ENCODE results near the gene CFAP299.

CFAP299 gene

DNA sequence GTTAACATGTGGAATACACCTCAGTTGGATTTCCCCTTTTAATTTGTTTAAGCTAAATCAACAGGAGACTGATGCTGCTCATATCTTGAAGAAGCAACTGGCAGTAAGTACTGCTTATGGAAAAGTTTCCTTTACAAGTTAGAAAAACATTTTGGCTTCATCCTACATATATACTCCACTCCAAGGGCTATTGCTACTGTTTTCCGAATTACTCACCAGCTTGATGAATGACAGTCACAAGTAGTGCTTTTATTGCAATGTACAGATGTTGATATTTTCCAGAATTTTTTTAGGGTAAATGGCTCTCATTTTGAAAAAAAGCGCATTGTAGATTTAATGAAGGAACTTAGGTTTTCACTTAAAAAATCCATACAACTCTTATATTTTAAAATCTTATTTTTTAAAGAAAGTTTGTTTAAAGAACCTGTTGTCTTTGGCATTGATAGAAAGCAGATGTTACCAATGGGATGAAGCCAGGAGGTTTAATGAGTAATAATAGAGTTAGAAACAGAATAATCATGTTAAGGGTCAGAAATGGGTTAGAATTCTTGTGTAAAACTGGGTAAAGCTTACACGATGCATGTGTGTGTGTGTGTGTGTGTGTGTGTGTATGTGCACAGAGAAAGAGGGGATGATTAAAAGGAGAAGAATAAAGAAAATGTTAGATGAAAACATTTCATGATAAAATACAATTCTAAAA, 272.9 kb downstream of the CFAP299 start:
- TF ChIP-seq, protein P1, sequence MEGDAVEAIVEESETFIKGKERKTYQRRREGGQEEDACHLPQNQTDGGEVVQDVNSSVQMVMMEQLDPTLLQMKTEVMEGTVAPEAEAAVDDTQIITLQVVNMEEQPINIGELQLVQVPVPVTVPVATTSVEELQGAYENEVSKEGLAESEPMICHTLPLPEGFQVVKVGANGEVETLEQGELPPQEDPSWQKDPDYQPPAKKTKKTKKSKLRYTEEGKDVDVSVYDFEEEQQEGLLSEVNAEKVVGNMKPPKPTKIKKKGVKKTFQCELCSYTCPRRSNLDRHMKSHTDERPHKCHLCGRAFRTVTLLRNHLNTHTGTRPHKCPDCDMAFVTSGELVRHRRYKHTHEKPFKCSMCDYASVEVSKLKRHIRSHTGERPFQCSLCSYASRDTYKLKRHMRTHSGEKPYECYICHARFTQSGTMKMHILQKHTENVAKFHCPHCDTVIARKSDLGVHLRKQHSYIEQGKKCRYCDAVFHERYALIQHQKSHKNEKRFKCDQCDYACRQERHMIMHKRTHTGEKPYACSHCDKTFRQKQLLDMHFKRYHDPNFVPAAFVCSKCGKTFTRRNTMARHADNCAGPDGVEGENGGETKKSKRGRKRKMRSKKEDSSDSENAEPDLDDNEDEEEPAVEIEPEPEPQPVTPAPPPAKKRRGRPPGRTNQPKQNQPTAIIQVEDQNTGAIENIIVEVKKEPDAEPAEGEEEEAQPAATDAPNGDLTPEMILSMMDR (IDR thresholded peaks at IDR 0.05): no peak
- no peaks in the 10 kb centered on the region for H3K27me3 ChIP-seq
- no peak overlapping the region for H3K4me3 ChIP-seq (ENCODE audit: low read depth in 1 of 2, low read length in 1 of 2)
- no peak overlapping the region for H3K27ac ChIP-seq
- no peaks in the 10 kb centered on the region for H3K9me3 ChIP-seq
- H3K36me3 ChIP-seq: no peaks in the 10 kb centered on the region
- H3K4me1 ChIP-seq (ENCODE audit: control insufficient read depth in 1 of 2, insufficient read depth in 1 of 2, low read depth in 1 of 2, low read length in 1 of 2): no peaks in the 10 kb centered on the region

DNA sequence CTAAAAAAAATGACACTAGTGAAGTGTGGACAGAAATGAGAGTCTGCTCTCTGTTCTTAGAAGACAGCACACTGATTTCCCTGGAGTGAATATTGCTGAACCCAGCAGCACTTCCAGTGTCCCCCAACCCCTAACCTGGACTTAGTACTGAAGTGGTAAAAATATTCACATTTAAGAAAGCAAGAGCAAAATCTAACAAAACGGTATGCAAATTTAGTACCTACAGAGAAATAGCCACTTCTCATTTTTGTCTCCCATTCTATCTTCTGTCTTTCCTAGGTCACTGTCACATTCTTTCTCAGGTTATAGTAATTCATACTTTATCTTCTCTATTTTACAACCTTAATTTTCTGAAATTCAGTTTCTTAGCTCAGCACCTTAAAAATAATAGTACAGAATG, 274.7 kb downstream of the CFAP299 start:
- TF ChIP-seq, protein P1 (IDR thresholded peaks at IDR 0.05): no peak
- Histone ChIP-seq H3K4me1 (ENCODE audit: control insufficient read depth in 1 of 2, insufficient read depth in 1 of 2, low read depth in 1 of 2, low read length in 1 of 2) (no peaks in the 10 kb centered on the region), H3K27me3 (no peaks in the 10 kb centered on the region), H3K9me3 (no peaks in the 10 kb centered on the region), H3K36me3 (no peaks in the 10 kb centered on the region), H3K27ac (no peak overlapping the region), H3K4me3 (ENCODE audit: low read depth in 1 of 2, low read length in 1 of 2) (no peak overlapping the region)

DNA sequence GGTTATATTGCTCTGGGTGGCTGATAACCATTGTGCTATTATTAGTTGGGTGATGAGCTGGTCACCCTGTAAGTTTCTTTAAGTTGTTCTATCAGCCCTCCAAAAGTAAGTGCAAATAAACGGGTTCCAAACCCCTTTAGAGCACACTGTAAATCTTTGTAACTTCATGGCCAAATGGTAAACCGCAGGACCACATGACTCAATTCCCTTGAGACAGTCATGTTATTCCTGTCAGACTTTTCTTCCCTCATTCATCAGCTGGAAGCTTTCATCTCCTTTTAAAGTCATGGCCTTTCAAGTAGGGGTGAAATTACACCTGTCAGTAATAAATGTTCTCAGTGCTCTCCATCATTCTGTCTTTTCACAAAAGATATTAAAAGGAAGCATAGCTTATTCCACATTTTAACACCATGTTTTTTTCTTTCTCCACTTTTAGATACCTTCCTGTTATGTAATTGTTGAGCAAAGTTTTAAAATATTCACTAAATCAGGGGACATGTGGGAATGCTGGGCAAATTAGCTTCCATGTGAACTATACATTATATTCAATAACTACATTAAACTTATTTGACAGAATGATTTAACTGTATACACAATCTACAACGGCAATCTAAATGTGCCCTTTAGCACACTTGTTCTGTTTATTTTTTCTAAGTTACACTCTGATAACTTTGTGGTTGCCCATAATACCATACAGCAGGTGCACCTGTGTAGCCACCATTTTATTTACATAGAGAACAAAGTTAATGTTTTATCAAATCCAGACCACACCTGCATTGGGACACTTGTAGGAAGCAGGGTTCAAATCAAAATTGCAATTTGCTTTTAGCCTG, 275.5 kb downstream of the CFAP299 start:
- Histone ChIP-seq H3K36me3 (no peaks in the 10 kb centered on the region), H3K9me3 (no peaks in the 10 kb centered on the region), H3K4me3 (ENCODE audit: low read depth in 1 of 2, low read length in 1 of 2) (no peak overlapping the region), H3K4me1 (ENCODE audit: control insufficient read depth in 1 of 2, insufficient read depth in 1 of 2, low read depth in 1 of 2, low read length in 1 of 2) (no peaks in the 10 kb centered on the region), H3K27me3 (no peaks in the 10 kb centered on the region), H3K27ac (no peak overlapping the region)
- TF ChIP-seq, protein P1 (IDR thresholded peaks at IDR 0.05): no peak

DNA sequence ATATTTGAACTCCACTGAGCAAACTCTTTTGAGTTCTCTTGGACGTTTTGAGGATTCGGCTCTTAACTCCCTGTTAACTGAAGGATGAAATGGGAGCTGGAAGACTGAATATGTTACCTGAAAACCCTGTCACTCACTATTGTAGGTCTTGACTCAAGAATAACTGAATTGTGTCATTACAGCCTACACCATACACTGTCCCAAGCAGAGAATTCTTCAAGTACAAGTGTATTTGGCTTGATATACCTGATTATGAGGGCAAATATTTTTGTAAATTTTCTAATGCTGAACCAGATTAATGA, 276.1 kb downstream of the CFAP299 start:
- Histone ChIP-seq H3K4me1 (ENCODE audit: control insufficient read depth in 1 of 2, insufficient read depth in 1 of 2, low read depth in 1 of 2, low read length in 1 of 2) (no peaks in the 10 kb centered on the region), H3K4me3 (ENCODE audit: low read depth in 1 of 2, low read length in 1 of 2) (no peak overlapping the region), H3K27me3 (no peaks in the 10 kb centered on the region), H3K9me3 (no peaks in the 10 kb centered on the region), H3K36me3 (no peaks in the 10 kb centered on the region), H3K27ac (no peak overlapping the region)
- TF ChIP-seq, protein P1 (IDR thresholded peaks at IDR 0.05): no peak

DNA sequence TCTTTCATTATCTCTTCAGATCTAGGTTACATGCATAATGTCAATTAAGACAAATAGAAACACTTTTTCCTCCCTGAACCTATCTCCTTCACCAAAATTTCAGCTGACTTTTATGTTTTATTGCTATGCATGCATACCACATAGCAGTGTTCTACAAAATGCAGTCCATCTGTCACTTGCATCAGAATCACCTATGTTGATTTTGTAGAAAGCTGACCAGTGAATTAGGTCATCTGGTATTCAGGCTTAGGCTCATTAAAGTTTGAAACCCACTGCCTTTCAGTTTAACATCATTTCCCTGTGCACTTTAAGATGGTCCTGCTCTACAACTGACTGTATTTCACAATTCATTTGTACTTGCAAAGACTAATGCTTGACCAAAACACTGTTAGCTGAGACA, 277.9 kb downstream of the CFAP299 start:
- Histone ChIP-seq H3K27me3 (no peaks in the 10 kb centered on the region), H3K9me3 (no peaks in the 10 kb centered on the region), H3K4me1 (ENCODE audit: control insufficient read depth in 1 of 2, insufficient read depth in 1 of 2, low read depth in 1 of 2, low read length in 1 of 2) (no peaks in the 10 kb centered on the region), H3K4me3 (ENCODE audit: low read depth in 1 of 2, low read length in 1 of 2) (no peak overlapping the region), H3K27ac (no peak overlapping the region), H3K36me3 (no peaks in the 10 kb centered on the region)
- TF ChIP-seq, protein P1 (IDR thresholded peaks at IDR 0.05): no peak

Data from neutrophil (primary cell).